Chondrocyte (in vitro differentiated cells): ENCODE results near the gene USF3. TPM values are rescaled to one million over a fixed set of nuclear protein-coding genes. Genes with fewer than 3 reads are reported as not detected.
"Not testable (repeated sequence)": the region's sequence is repeated elsewhere in the genome, so short reads cannot be mapped to it uniquely, and the experiment has no call there.

Source experiments
- DNase-seq: peaks from one replicate; pipeline ENCODE4 v3.0.0; 2021; ENCODE audit warnings: mixed read lengths, low spot score
- H3K27ac Mint-ChIP-seq: one replicate; pipeline ENCODE4 v1.8.0; 2021; ENCODE audit warnings: mild to moderate bottlenecking, moderate library complexity, mixed read lengths; ENCODE audit not compliant: unreplicated experiment
- H3K27me3 Mint-ChIP-seq: 2 replicates; pipeline ENCODE4 v1.8.0; 2021; ENCODE audit warnings: low read depth, mixed read lengths
- H3K36me3 Mint-ChIP-seq: 2 replicates; pipeline ENCODE4 v1.8.0; 2021; ENCODE audit warnings: low read depth, mixed read lengths
- H3K4me1 Mint-ChIP-seq: 2 replicates; pipeline ENCODE4 v1.8.0; 2021; ENCODE audit warnings: low read depth, mild to moderate bottlenecking, mixed read lengths
- H3K4me3 Mint-ChIP-seq: one replicate; pipeline ENCODE4 v1.8.0; 2021; ENCODE audit warnings: mild to moderate bottlenecking, moderate library complexity, mixed read lengths; ENCODE audit not compliant: unreplicated experiment
- H3K9me3 Mint-ChIP-seq: 2 replicates; pipeline ENCODE4 v1.8.0; 2021; ENCODE audit warnings: low read depth, mixed read lengths
- CTCF ChIP-seq: fragments of 200-600 bp; sonication (generic); IDR thresholded peaks from 2 replicates; pipeline ENCODE4 v1.5.0; 2021; ENCODE audit warnings: antibody characterized with exemption, mild to moderate bottlenecking, moderate library complexity
- total RNA-seq: library from RNA; stranded (reverse); gene quantifications from 3 replicates; pipeline ENCODE4 v1.2.1, GENCODE V29; 2021

The USF3 gene
- total RNA-seq, 1 donor from 2014 or later = 9.0 TPM

- Mint-ChIP-seq H3K27me3 (no peaks in the 10 kb centered on the region), H3K4me3 (no peak overlapping the region), H3K36me3 (peaks cover 15% of the 10 kb centered on the region), H3K9me3 (peaks cover 32% of the 10 kb centered on the region), H3K27ac (no peak overlapping the region), H3K4me1 (no peaks in the 10 kb centered on the region)
- TF ChIP-seq CTCF = no peak
- no peak for DNase-seq
These were observed 47.9 kb downstream of the USF3 start for GRCh38 chr3:113648524-113648923.

- H3K27ac Mint-ChIP-seq = no peak overlapping the region
- TF ChIP-seq CTCF = no peak
- peaks cover 14% of the 10 kb centered on the region for H3K36me3 Mint-ChIP-seq
- H3K9me3 Mint-ChIP-seq = peaks cover 32% of the 10 kb centered on the region
- no peaks in the 10 kb centered on the region for H3K4me1 Mint-ChIP-seq
- H3K27me3 Mint-ChIP-seq = no peaks in the 10 kb centered on the region
- DNase-seq = no peak
- H3K4me3 Mint-ChIP-seq = no peak overlapping the region
These were observed 52.9 kb downstream of the USF3 start for GRCh38 chr3:113643583-113643982.

- H3K36me3 Mint-ChIP-seq = no peaks in the 10 kb centered on the region
- no peak for TF ChIP-seq CTCF
- no peaks in the 10 kb centered on the region for H3K4me1 Mint-ChIP-seq
- no peaks in the 10 kb centered on the region for H3K27me3 Mint-ChIP-seq
- no peak overlapping the region for H3K27ac Mint-ChIP-seq
- DNase-seq = no peak
- no peak overlapping the region for H3K4me3 Mint-ChIP-seq
- H3K9me3 Mint-ChIP-seq = peaks cover 4% of the 10 kb centered on the region
These were observed 57.5 kb downstream of the USF3 start for GRCh38 chr3:113638910-113639309.

- no peaks in the 10 kb centered on the region for H3K4me1 Mint-ChIP-seq
- no peaks in the 10 kb centered on the region for H3K36me3 Mint-ChIP-seq
- no peak overlapping the region for H3K4me3 Mint-ChIP-seq
- H3K27me3 Mint-ChIP-seq = no peaks in the 10 kb centered on the region
- no peak overlapping the region for H3K27ac Mint-ChIP-seq
- no peaks in the 10 kb centered on the region for H3K9me3 Mint-ChIP-seq
- no peak for DNase-seq
- TF ChIP-seq CTCF = no peak
These were observed 58.7 kb downstream of the USF3 start for GRCh38 chr3:113637756-113638155.

GRCh38 chr3:113636034-113636433 lies 60.4 kb downstream of the USF3 start:
- not testable (repeated sequence) for H3K4me1 Mint-ChIP-seq, H3K4me3 Mint-ChIP-seq, H3K27ac Mint-ChIP-seq, H3K27me3 Mint-ChIP-seq, H3K9me3 Mint-ChIP-seq, DNase-seq, H3K36me3 Mint-ChIP-seq

- no peaks in the 10 kb centered on the region for H3K4me1 Mint-ChIP-seq
These were observed 61.5 kb downstream of the USF3 start for GRCh38 chr3:113634782-113635474.

More at GRCh38 chr3:113634782-113635474, 61.5 kb downstream of the USF3 start:
- Mint-ChIP-seq H3K9me3 (no peaks in the 10 kb centered on the region), H3K27ac (no peak overlapping the region), H3K4me3 (no peak overlapping the region), H3K27me3 (no peaks in the 10 kb centered on the region), H3K36me3 (no peaks in the 10 kb centered on the region)
- DNase-seq = no peak
- TF ChIP-seq CTCF = no peak
